ENCODE data around the gene PPP6R2.

GRCh38 chr22:50443801-50444625, 100.9 kb downstream of the PPP6R2 start:
- TF ChIP-seq CTCF (IDR thresholded peaks at IDR 0.05) (no peak), MYBL2 (CRISPR knock-in tag; IDR thresholded peaks at IDR 0.05) (no peak), ZNF138 (CRISPR knock-in tag; conservative IDR thresholded peaks at IDR 0.05) (no peak), FOXP1 (CRISPR knock-in tag; IDR thresholded peaks at IDR 0.05; ENCODE audit: borderline replicate concordance) (no peak), HMGXB4 (CRISPR knock-in tag; IDR thresholded peaks at IDR 0.05) (no peak), TP53 (CRISPR knock-in tag; IDR thresholded peaks at IDR 0.05) (no peak), ZBTB21 (CRISPR knock-in tag; IDR thresholded peaks at IDR 0.05; ENCODE audit: borderline replicate concordance) (no peak), MAX (CRISPR knock-in tag; IDR thresholded peaks at IDR 0.05) (no peak), HMGA2 (CRISPR knock-in tag; IDR thresholded peaks at IDR 0.05) (no peak), SP1 (CRISPR knock-in tag; conservative IDR thresholded peaks at IDR 0.05) (no peak), AR (CRISPR knock-in tag; IDR thresholded peaks at IDR 0.05) (no peak), NFE2L1 (CRISPR knock-in tag; IDR thresholded peaks at IDR 0.05) (no peak)
